H1 (cell line): ENCODE measurements around the gene INPP5B. TPM values are rescaled to one million over a fixed set of nuclear protein-coding genes. Genes with fewer than 3 reads are reported as not detected.

Source experiments
- CTCF ChIA-PET: fragments of 300-600 bp; sonication (Branson Sonifier 250); formaldehyde crosslinking; loops from one replicate; lab custom pipeline; 2021; ENCODE audit not compliant: partially characterized antibody; lab: Charles Lee
- POLR2A ChIA-PET: fragments of 300-600 bp; sonication (Branson Sonifier 250); formaldehyde crosslinking; loops from one replicate; lab custom pipeline; 2021; ENCODE audit warnings: inconsistent platforms; ENCODE audit not compliant: partially characterized antibody; lab: Charles Lee
- DNase-seq, 2 experiments: peaks; one replicate each; pipeline versions ENCODE4 v3.0.0 to v3.0.0-alpha.2; 2010 to 2022; ENCODE audit warnings: low spot score in 2 of 2, low read depth in 1 of 2, mixed read lengths in 1 of 2
- FAIRE-seq: peaks from 2 replicates; lab custom pipeline; 2011; peaks lifted over from hg19 to GRCh38; lab: Jason Lieb, UNC
- H2AFZ ChIP-seq: 2 replicates; pipeline ENCODE4 v1.8.1; 2012; ENCODE audit warnings: low read length, inconsistent platforms
- H2AK5ac ChIP-seq: 2 replicates; pipeline ENCODE4 v1.6.1; 2013; ENCODE audit warnings: low read depth, low read length
- H2BK120ac ChIP-seq: replicated peaks from 2 replicates; pipeline ENCODE3; 2013; ENCODE audit warnings: low read depth, low read length, inconsistent platforms
- H2BK12ac ChIP-seq: 2 replicates; pipeline ENCODE4 v1.6.1; 2013; ENCODE audit warnings: low read depth, low read length
- H2BK15ac ChIP-seq: 2 replicates; pipeline ENCODE4 v1.6.1; 2013; ENCODE audit warnings: low read length
- H2BK20ac ChIP-seq: 2 replicates; pipeline ENCODE4 v1.6.1; 2013; ENCODE audit warnings: low read length
- H2BK5ac ChIP-seq: 2 replicates; pipeline ENCODE4 v1.6.1; 2013; ENCODE audit warnings: low read depth, low read length
- H3K14ac ChIP-seq: 2 replicates; pipeline ENCODE4 v1.6.1; 2013; ENCODE audit warnings: inconsistent platforms; ENCODE audit not compliant: insufficient read length
- H3K18ac ChIP-seq: 2 replicates; pipeline ENCODE4 v1.6.1; 2013; ENCODE audit warnings: low read length; ENCODE audit errors: extremely low read depth
- H3K23ac ChIP-seq: 2 replicates; pipeline ENCODE4 v1.6.1; 2013; ENCODE audit warnings: inconsistent platforms; ENCODE audit not compliant: insufficient read length
- H3K23me2 ChIP-seq: 2 replicates; pipeline ENCODE4 v1.6.1; 2013; ENCODE audit warnings: low read depth, low read length
- H3K27ac ChIP-seq: 2 replicates; pipeline ENCODE4 v1.6.1; 2011; ENCODE audit warnings: low read depth, low read length, inconsistent platforms
- H3K27me3 ChIP-seq, 4 experiments: replicated peaks in 1 of 4; 1 replicate in 1 of 4; 2 replicates in 3 of 4; pipeline versions ENCODE4 v1.6.1 to v1.8.1; 2011 to 2013; ENCODE audit warnings: low read length in 3 of 4, mild to moderate bottlenecking in 3 of 4, inconsistent platforms in 2 of 4, mixed read lengths in 2 of 4, moderate library complexity in 1 of 4; ENCODE audit not compliant: control insufficient read depth in 3 of 4, insufficient read depth in 3 of 4; ENCODE audit errors: extremely low read depth in 1 of 4
- H3K36me3 ChIP-seq, 4 experiments: 2 replicates each; pipeline versions ENCODE4 v1.6.1 to v1.8.1; 2011 to 2013; ENCODE audit warnings: mild to moderate bottlenecking in 4 of 4, low read length in 3 of 4, moderate library complexity in 2 of 4, control low read depth in 1 of 4, inconsistent platforms in 1 of 4; ENCODE audit not compliant: insufficient read depth in 4 of 4, control insufficient read depth in 2 of 4
- H3K4ac ChIP-seq: replicated peaks from 2 replicates; pipeline ENCODE3; 2013; ENCODE audit warnings: low read length, low read depth, mixed read lengths, inconsistent platforms; ENCODE audit not compliant: insufficient read length
- H3K4me1 ChIP-seq, 4 experiments: replicated peaks in 1 of 4; 1 replicate in 1 of 4; 2 replicates in 3 of 4; pipeline versions ENCODE4 v1.6.1 to v1.8.1; 2011 to 2013; ENCODE audit warnings: low read length in 3 of 4, inconsistent platforms in 2 of 4, mixed read lengths in 1 of 4; ENCODE audit not compliant: insufficient read depth in 4 of 4, control insufficient read depth in 3 of 4
- H3K4me2 ChIP-seq, 2 experiments: 2 replicates each; pipeline versions ENCODE4 v1.6.1 to v1.8.1; 2011 to 2013; ENCODE audit warnings: low read depth in 2 of 2, low read length in 2 of 2, control low read depth in 1 of 2, inconsistent platforms in 1 of 2, mild to moderate bottlenecking in 1 of 2; ENCODE audit not compliant: insufficient read depth in 1 of 2
- H3K4me3 ChIP-seq, 4 experiments: fragments of 200-600, 300-600 bp in 1 of 4; sonication (generic), shearing (Covaris generic), sonication (Bioruptor Twin) in 1 of 4; 2 replicates each; pipeline versions ENCODE4 v1.5.1 to v1.8.1; 2011 to 2016; ENCODE audit warnings: low read length in 4 of 4, low read depth in 3 of 4, control low read depth in 2 of 4, inconsistent platforms in 2 of 4, mild to moderate bottlenecking in 2 of 4, mixed read lengths in 1 of 4, moderate library complexity in 1 of 4; ENCODE audit not compliant: insufficient read depth in 2 of 4; ENCODE audit errors: extremely low read depth in 1 of 4
- H3K56ac ChIP-seq: replicated peaks from 2 replicates; pipeline ENCODE3; 2013; ENCODE audit warnings: low read depth, mild to moderate bottlenecking, mixed read lengths, low read length, inconsistent platforms; ENCODE audit not compliant: insufficient read length
- H3K79me1 ChIP-seq: 2 replicates; pipeline ENCODE4 v1.6.1; 2013; ENCODE audit warnings: low read depth, low read length, control low read depth
- H3K79me2 ChIP-seq, 2 experiments: 2 replicates each; pipeline versions ENCODE4 v1.6.1 to v1.8.1; 2012 to 2013; ENCODE audit warnings: low read length in 2 of 2, mild to moderate bottlenecking in 2 of 2, inconsistent platforms in 1 of 2; ENCODE audit not compliant: insufficient read depth in 2 of 2, control insufficient read depth in 1 of 2
- H3K9ac ChIP-seq, 4 experiments: replicated peaks in 1 of 4; 1 replicate in 1 of 4; 2 replicates in 3 of 4; pipeline versions ENCODE4 v1.6.1 to v1.8.1; 2011 to 2013; ENCODE audit warnings: low read depth in 3 of 4, low read length in 3 of 4, control low read depth in 2 of 4, mild to moderate bottlenecking in 2 of 4, moderate library complexity in 2 of 4, inconsistent platforms in 1 of 4; ENCODE audit errors: extremely low read depth in 1 of 4
- H3K9me3 ChIP-seq, 2 experiments: 2 replicates each; pipeline versions ENCODE4 v1.6.1 to v1.8.1; 2012 to 2013; ENCODE audit warnings: mild to moderate bottlenecking in 2 of 2, moderate library complexity in 2 of 2, control low read depth in 1 of 2, inconsistent platforms in 1 of 2, low read depth in 1 of 2, low read length in 1 of 2, mixed read lengths in 1 of 2; ENCODE audit not compliant: insufficient read depth in 2 of 2
- H4K20me1 ChIP-seq, 2 experiments: replicated peaks in 1 of 2; 2 replicates each; pipeline versions ENCODE3 to v1.8.1; 2011 to 2013; ENCODE audit warnings: inconsistent platforms in 2 of 2, low read length in 2 of 2, mild to moderate bottlenecking in 1 of 2; ENCODE audit not compliant: insufficient read depth in 2 of 2, control insufficient read depth in 1 of 2
- H4K5ac ChIP-seq: 2 replicates; pipeline ENCODE4 v1.6.1; 2013; ENCODE audit warnings: low read length, low read depth, mixed read lengths, inconsistent platforms; ENCODE audit not compliant: insufficient read length
- H4K8ac ChIP-seq: 2 replicates; pipeline ENCODE4 v1.8.0; 2013; ENCODE audit warnings: mild to moderate bottlenecking, moderate library complexity, low read length, inconsistent platforms; ENCODE audit not compliant: insufficient read depth; ENCODE audit errors: extremely low read depth
- H4K91ac ChIP-seq: replicated peaks from 2 replicates; pipeline ENCODE3; 2013; ENCODE audit warnings: low read length, mixed read lengths, inconsistent platforms; ENCODE audit not compliant: insufficient read length
- KDM4A ChIP-seq: IDR thresholded peaks from one replicate; pipeline ENCODE4 v1.7.1; 2012; ENCODE audit warnings: low read depth, mild to moderate bottlenecking, moderate library complexity, low read length, inconsistent platforms; ENCODE audit not compliant: severe bottlenecking
- MAFK ChIP-seq: IDR thresholded peaks from 2 replicates; pipeline ENCODE4 v1.6.1; 2012; ENCODE audit warnings: low read depth, mild to moderate bottlenecking, improper control_type of control experiment, low read length
- NANOG ChIP-seq: IDR thresholded peaks from 2 replicates; pipeline ENCODE4 v1.6.1; 2011; ENCODE audit warnings: low read length, low read depth, mild to moderate bottlenecking, inconsistent platforms; ENCODE audit not compliant: insufficient read depth, poor library complexity, severe bottlenecking
- RBBP5 ChIP-seq: IDR thresholded peaks from 2 replicates; pipeline ENCODE4 v1.7.1; 2012; ENCODE audit warnings: low read depth, mild to moderate bottlenecking, inconsistent platforms, low read length, moderate library complexity, borderline replicate concordance
- WGBS, 2 experiments: shearing (Covaris generic) in 1 of 2; methylation state at CpG; one replicate each; pipeline versions ENCODE4 v1.1.6 to v1.1.7; 2013 to 2015; ENCODE audit warnings: low lambda C conversion rate in 2 of 2, mixed read lengths in 2 of 2, inconsistent platforms in 1 of 2, low coverage in 1 of 2, missing lambda C conversion rate in 1 of 2; ENCODE audit not compliant: insufficient replicate concordance in 2 of 2, insufficient coverage in 1 of 2, insufficient read length in 1 of 2; ENCODE audit errors: extremely low coverage in 1 of 2, missing lambda C conversion rate in 1 of 2; 5-methylcytosine and 5-hydroxymethylcytosine counted together
- polyA plus RNA-seq, 7 experiments: library from polyadenylated mRNA; depleted of rRNA in 3 of 7; stranded (reverse) in 5 of 7; unstranded in 2 of 7; fragments of >200 nt in 5 of 7; fragments of 200-250 nt in 2 of 7; gene quantifications; 1 replicate in 5 of 7; 2 replicates in 1 of 7; 4 replicates in 1 of 7; pipeline versions ENCODE4 v1.2.1 to v1.2.3, GENCODE V29; 2011 to 2013; ENCODE audit warnings: missing spikeins in 2 of 7, mixed read lengths in 2 of 7
- total RNA-seq: library from RNA; stranded (reverse); fragmentation: NEBNext Ultra II Directional; extraction: Animal tissue kit (Norgen Biotek cat#: 25700); gene quantifications from 2 replicates; pipeline ENCODE4 v1.2.1, GENCODE V29; 2021

Gene INPP5B
- total and polyA plus RNA-seq, 2 of the 8 experiments (the other 6 are each of a cell fraction or from before 2014, with no cell fraction given): 14.0 to 23.7 TPM

GRCh38 chr1:37926038-37926924, 20.6 kb downstream of the INPP5B start:
- peaks cover 0 to 26% of the 10 kb centered on the region in 2 experiments; a peak in 2 of 4 replicates for H3K79me2 ChIP-seq
- H4K20me1 ChIP-seq: peaks cover 0 to 4% of the 10 kb centered on the region in 2 experiments
- H2BK15ac ChIP-seq: no peak overlapping the region
- H2BK5ac ChIP-seq: no peak overlapping the region
- H2BK12ac ChIP-seq: no peak overlapping the region
- peaks cover 3% of the 10 kb centered on the region; the same call in 1 of the 2 replicates for H3K79me1 ChIP-seq
- H3K56ac ChIP-seq: no peak overlapping the region
- WGBS, 2 experiments: 91% methylated on average over 13 of the region's 13 CpGs; no CpG with 5 or more reads in 1 of the 2 experiments
- no peak for FAIRE-seq
- H2AK5ac ChIP-seq: no peak overlapping the region
- H3K36me3 ChIP-seq: no peaks in the 10 kb centered on the region; a peak in 1 of 8 replicates
- no peak overlapping the region for H3K4me2 ChIP-seq
- no peak overlapping the region for H4K91ac ChIP-seq
- no peaks in the 10 kb centered on the region for H3K27me3 ChIP-seq
- H4K8ac ChIP-seq: no peak overlapping the region
- H3K9me3 ChIP-seq: no peaks in the 10 kb centered on the region
- no peak overlapping the region for H2BK20ac ChIP-seq
- ChIA-PET POLR2A (interaction anchor here (0.9 to 1.5 kb wide), 2 partner anchors 70 to 122 kb away, joined by 3 read pairs; no protein-coding TSS in a partner anchor), CTCF (interaction anchor here (0.7 to 3.2 kb wide), 6 partner anchors 9 to 65 kb away, joined by 3 to 17 read pairs (median 3); no protein-coding TSS in a partner anchor)
- no peak overlapping the region for H4K5ac ChIP-seq
- no peak overlapping the region for H3K4me3 ChIP-seq
- H3K14ac ChIP-seq: no peak overlapping the region
- H3K23me2 ChIP-seq: peaks cover 2% of the 10 kb centered on the region; the same call in 1 of the 2 replicates
- H3K9ac ChIP-seq: no peak overlapping the region
- H3K4me1 ChIP-seq: peaks cover 0 to 3% (median 1%) of the 10 kb centered on the region in 4 experiments; a peak in 4 of 7 replicates
- no peak overlapping the region for H3K18ac ChIP-seq
- no peak for DNase-seq
- H2BK120ac ChIP-seq: no peak overlapping the region
- H3K23ac ChIP-seq: no peak overlapping the region
- H2AFZ ChIP-seq: no peak overlapping the region
- H3K4ac ChIP-seq: no peak overlapping the region
- no peak overlapping the region for H3K27ac ChIP-seq
- no peak for TF ChIP-seq KDM4A
- TF ChIP-seq NANOG: no peak
- TF ChIP-seq MAFK: no peak
- no peak for TF ChIP-seq RBBP5
